ENCODE data around the gene USB1. TPM values are rescaled to one million over a fixed set of nuclear protein-coding genes. Genes with fewer than 3 reads are reported as not detected.

The USB1 gene
- total RNA-seq, 1 donor from 2014 or later: 133 TPM

DNA sequence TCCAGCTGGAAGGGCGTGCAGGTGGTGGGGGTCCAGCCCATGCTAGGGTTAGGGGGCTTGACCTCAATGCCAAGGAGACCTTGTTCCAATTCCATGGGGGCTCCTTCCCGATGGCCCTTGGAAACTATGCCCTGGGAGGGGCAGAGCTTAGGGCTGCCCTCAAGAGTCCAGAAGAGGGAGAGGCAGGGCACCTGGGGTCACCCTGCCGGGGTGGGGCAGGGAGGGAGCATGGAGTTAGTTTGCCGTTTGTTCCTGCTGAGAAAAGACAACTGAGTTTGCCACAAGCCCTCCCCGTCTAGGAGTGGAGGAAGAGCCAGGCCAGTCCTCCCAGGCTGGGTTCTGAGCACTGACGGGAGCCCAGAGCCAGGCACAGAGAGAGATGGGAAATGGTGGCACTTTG is 45.7 kb downstream of the USB1 start:
- no peak overlapping the region for H3K27ac ChIP-seq
- TF ChIP-seq, protein P1, sequence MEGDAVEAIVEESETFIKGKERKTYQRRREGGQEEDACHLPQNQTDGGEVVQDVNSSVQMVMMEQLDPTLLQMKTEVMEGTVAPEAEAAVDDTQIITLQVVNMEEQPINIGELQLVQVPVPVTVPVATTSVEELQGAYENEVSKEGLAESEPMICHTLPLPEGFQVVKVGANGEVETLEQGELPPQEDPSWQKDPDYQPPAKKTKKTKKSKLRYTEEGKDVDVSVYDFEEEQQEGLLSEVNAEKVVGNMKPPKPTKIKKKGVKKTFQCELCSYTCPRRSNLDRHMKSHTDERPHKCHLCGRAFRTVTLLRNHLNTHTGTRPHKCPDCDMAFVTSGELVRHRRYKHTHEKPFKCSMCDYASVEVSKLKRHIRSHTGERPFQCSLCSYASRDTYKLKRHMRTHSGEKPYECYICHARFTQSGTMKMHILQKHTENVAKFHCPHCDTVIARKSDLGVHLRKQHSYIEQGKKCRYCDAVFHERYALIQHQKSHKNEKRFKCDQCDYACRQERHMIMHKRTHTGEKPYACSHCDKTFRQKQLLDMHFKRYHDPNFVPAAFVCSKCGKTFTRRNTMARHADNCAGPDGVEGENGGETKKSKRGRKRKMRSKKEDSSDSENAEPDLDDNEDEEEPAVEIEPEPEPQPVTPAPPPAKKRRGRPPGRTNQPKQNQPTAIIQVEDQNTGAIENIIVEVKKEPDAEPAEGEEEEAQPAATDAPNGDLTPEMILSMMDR (IDR thresholded peaks at IDR 0.05): no peak
- intact Hi-C loops (cut with DNase I): no loop called here
- H3K36me3 ChIP-seq: no peaks in the 10 kb centered on the region
- H3K4me3 ChIP-seq: no peak overlapping the region
- no peaks in the 10 kb centered on the region for H3K4me1 ChIP-seq
- no peaks in the 10 kb centered on the region for H3K9me3 ChIP-seq
- DNase-seq (ENCODE audit: low spot score in 2 of 2): no peak
- no peaks in the 10 kb centered on the region for H3K27me3 ChIP-seq

DNA sequence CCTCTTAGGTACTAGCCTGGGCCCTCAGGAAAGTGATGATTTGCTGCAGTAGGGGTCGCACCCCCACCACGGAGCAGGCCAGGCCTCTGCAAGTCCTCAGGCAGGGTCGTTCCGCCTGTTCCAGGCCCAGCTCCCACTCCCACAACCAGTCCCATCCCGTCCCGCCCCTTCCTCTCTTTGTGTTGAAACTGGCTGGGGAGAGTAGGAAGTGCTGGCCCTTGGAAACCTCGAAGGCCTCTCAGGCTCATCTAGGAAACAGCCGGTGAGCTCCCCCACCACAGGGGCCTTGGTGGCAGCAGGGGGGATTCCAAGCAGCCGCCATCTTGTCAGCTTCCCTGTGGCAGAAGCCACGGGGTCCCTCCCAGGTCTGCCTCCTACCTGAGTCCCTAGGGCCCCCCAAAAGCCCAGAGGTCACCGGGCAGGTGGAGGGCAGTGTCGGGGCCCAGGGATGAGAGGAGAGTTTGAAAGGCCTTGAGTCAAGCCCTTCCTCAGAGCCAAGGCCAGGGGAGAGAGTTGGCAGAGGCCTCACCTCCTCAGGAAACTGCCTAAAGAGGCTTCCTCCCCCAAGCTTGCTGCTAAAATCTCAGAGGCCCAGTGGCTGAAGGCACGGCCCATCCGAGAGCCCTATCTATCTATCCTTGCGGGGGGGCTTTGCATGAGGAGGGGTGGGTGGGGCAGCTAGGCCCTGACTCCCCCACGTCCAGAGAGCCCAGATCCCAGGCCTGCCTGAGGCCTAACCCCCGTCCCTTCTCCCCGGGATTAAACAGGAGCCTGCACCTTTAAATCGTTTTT is 46.5 kb downstream of the USB1 start:
- intact Hi-C loops (cut with DNase I): no loop called here
- no peaks in the 10 kb centered on the region for H3K4me1 ChIP-seq
- no peak for DNase-seq (ENCODE audit: low spot score in 2 of 2)

GRCh38 chr16:58048494-58049231 is 47.5 kb downstream of the USB1 start:
- no peaks in the 10 kb centered on the region for H3K36me3 ChIP-seq
- H3K4me3 ChIP-seq: no peak overlapping the region
- H3K27ac ChIP-seq: no peak overlapping the region
- H3K4me1 ChIP-seq: no peaks in the 10 kb centered on the region
- no peaks in the 10 kb centered on the region for H3K27me3 ChIP-seq
- DNase-seq (ENCODE audit: low spot score in 2 of 2): no peak
- TF ChIP-seq, protein P1 (IDR thresholded peaks at IDR 0.05): no peak
- H3K9me3 ChIP-seq: no peaks in the 10 kb centered on the region
- intact Hi-C loops (cut with DNase I): no loop called here

More for the DNA sequence above, 46.5 kb downstream of the USB1 start:
- H3K4me3 ChIP-seq: no peak overlapping the region
- H3K27me3 ChIP-seq: no peaks in the 10 kb centered on the region
- TF ChIP-seq, protein P1 (IDR thresholded peaks at IDR 0.05): no peak
- H3K36me3 ChIP-seq: no peaks in the 10 kb centered on the region
- H3K9me3 ChIP-seq: no peaks in the 10 kb centered on the region
- H3K27ac ChIP-seq: no peak overlapping the region

DNA sequence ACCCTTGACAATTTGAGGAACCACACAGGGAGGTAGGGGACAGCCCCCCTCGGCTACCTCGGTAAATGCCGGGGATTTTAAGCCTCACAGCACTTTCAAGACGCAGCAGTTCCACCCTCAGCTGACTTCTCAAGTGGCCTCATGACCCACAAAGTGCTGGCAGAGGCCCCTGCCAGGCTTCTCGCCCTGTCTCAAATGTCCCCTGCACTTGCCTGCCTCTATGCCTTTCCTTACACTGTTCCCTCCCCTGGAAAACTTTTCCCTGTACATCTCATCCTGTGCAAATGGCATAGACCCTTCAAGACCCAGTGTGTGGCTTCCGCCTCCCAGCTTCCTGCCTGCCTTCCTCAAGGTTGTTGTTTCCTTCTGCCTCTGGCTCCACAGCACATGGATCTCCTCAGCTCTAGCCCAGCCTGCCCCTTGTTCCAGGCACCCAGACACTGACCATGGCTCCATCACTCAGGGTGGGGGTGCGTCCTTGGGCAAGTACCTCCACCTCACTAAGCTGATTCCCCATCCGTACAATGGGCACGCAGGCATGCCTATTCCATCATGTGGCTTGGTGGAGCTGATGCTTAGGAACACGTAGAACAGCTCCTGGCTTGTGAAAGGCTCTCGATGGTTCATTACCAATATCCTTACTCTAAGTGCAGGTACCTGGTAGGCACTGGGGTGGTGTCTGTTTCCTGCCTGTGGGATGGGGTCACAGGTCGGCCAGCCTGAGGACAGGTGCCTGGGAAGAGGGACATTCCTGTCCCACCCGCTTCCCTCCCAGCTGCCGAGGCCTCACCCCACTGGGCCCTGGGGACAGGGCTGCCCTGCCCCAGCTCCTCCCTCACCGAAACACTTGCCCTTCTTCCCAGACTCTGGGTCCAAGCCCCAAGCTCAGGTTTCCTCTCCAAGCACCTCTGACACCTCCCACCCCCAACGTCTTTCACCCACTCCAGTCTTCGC is 48.3 kb downstream of the USB1 start:
- Histone ChIP-seq H3K27me3 (no peaks in the 10 kb centered on the region), H3K9me3 (no peaks in the 10 kb centered on the region), H3K4me3 (no peak overlapping the region), H3K36me3 (no peaks in the 10 kb centered on the region), H3K27ac (no peak overlapping the region), H3K4me1 (no peaks in the 10 kb centered on the region)
- DNase-seq (ENCODE audit: low spot score in 2 of 2): no peak
- TF ChIP-seq, protein P1 (IDR thresholded peaks at IDR 0.05): no peak
- intact Hi-C loops (cut with DNase I): no loop called here

- intact Hi-C loops (cut with DNase I): no loop called here
- no peak for DNase-seq (ENCODE audit: low spot score in 2 of 2)
- H3K4me1 ChIP-seq: no peaks in the 10 kb centered on the region
- no peaks in the 10 kb centered on the region for H3K9me3 ChIP-seq
- H3K27ac ChIP-seq: no peak overlapping the region
- H3K36me3 ChIP-seq: no peaks in the 10 kb centered on the region
- no peak overlapping the region for H3K4me3 ChIP-seq
- no peaks in the 10 kb centered on the region for H3K27me3 ChIP-seq
- TF ChIP-seq, protein P1 (IDR thresholded peaks at IDR 0.05): no peak
These were observed 50.1 kb downstream of the USB1 start for GRCh38 chr16:58051296-58051695.

All from ascending aorta (tissue), 2 donors.